GM11168 (cell line): ENCODE data around the gene REEP1.

Source experiments
- in situ Hi-C: fragments of 300-500 bp; cut with MboI; formaldehyde crosslinking; loops from one replicate; pipeline ENCODE4 v1.12.0; 2022; ENCODE audit warnings: low sequenced_read_pairs; ENCODE audit not compliant: unreplicated experiment

The REEP1 gene

DNA sequence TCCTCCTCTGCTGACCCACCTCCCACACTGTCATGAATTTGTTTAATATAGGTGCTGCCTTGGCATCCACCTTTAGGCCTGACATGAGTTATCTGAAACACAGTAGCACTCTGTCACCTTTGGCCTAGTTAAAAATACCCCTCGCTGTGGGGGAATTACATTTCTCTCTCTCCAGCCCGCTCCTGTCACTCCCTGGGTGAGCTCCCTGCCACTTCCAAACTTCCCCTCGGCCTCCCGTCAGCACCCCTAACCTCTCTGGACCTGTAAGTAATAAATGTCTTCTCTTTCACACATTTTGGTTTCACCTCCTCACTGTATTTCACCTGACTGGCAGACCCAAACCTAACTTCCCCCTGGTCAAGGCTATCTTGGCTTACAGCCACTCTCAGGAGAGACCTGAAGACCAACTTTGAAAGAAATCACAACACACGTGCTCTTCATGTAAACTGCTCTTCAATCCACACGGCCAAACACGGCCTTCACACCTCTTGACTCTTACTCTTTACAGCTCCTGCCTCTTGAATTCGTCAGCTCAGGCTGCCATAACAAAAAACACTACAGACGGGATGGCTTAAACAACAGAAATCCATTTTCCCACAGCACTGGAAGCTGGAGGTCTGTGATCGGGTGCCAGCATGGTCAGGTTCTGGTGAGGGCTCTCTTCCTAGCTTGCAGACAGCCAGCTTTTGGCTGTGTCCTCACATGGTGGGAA lies 28.3 kb downstream of the REEP1 start:
- in situ Hi-C loops = no loop called here

- in situ Hi-C loops = no loop called here
Measured at GRCh38 chr2:86308356-86308755, 29.1 kb downstream of the REEP1 start.

DNA sequence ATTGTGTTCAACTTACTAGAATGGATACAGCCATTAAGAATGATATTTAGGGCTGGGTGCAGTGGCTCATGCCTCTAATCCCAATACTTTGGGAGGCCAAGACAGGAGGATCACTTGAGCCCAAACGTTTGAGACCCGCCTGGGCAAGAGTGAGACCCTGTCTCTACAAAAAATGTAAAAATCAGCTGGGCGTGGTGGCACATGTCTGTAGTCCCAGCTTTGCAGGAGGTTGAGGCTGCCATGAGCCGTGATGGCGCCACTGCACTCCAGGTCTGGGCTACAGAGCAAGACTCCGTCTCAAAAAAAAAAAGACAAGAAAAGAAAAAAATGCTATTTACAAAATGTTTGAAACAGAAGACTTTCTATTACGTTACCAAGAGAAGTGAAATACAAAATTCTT lies 30.0 kb downstream of the REEP1 start:
- in situ Hi-C loops = no loop called here

DNA sequence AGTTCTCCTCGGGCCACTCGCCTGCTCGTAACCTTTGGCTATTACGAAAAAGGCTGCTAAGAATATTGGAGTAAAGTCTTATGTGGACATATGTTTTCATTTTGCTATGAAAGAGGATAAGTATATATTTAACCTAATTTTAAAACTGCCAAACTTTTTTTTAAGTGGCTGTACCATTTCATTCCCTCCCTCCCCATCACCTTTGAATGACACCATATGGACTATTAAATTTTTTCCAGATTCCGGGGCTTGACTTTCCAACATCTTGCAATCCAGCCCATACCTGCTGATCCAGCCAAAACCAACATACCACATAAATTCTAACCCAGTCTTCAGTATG lies 31.5 kb downstream of the REEP1 start:
- in situ Hi-C loops = no loop called here

DNA sequence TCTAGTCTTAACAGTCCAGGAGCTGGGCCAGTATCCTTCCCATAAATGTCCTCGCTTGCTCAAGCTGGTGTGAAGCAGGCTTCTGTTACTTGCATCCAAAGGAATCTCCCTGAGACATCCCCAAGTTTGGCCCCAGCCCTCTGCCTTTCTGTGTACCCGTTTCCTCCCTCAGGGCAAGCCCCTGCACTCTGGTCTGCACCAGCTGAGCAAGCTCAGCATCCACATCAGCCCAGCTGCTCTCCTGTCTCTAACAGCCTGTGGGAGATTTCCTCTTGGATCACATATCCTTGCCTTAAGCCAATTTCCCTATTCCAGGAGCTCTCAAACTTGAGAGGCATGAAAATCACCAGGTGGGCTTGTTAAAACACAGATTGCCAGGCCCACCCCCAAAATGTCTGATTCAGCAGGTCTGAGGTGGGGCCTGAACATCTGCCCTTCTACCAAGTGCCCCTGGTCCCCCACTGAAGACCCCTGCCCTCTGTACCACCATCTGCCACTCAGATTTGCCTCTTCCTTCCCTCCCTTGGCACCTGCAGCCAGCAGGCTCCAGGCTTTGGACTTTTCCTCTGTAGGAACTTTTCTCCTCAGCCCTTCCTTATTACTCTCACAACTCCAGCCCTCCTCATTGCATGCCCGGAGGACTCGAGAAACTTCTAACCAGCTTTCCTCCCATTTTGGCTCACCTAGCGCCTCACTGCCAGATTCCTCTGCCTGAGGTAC lies 32.1 kb downstream of the REEP1 start:
- in situ Hi-C loops = no loop called here

GRCh38 chr2:86304416-86304815 lies 33.0 kb downstream of the REEP1 start:
- in situ Hi-C loops = no loop called here

- in situ Hi-C loops = no loop called here
Measured at GRCh38 chr2:86302320-86302719, 35.1 kb downstream of the REEP1 start.

DNA sequence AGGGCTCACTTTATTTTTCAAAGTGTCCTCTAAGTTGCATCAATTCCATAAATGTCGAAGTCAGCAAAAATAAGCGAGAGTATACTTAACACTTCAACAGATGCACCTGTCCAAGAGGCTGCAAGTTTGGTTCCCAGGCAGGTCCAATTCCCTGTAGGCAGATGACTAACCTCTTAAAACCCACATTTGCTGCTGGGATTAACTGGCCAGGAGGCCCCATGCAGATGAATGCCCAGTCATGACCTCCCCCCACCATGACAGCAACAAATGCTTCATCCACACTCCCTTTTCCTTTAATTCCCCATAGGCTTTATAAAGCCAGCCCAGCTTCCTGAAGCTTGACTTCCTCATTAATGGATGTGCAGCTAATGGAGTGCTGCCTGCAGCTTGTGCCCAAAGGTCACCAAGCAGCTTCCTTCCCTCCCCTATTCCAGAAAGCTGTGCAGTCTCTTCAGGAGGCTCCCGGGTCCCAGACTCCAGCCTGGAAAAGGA lies 35.7 kb downstream of the REEP1 start:
- in situ Hi-C loops = no loop called here

- in situ Hi-C loops = no loop called here
Measured at GRCh38 chr2:86301009-86301408, 36.4 kb downstream of the REEP1 start.

- in situ Hi-C loops = no loop called here
Measured at GRCh38 chr2:86300496-86300895, 36.9 kb downstream of the REEP1 start.

DNA sequence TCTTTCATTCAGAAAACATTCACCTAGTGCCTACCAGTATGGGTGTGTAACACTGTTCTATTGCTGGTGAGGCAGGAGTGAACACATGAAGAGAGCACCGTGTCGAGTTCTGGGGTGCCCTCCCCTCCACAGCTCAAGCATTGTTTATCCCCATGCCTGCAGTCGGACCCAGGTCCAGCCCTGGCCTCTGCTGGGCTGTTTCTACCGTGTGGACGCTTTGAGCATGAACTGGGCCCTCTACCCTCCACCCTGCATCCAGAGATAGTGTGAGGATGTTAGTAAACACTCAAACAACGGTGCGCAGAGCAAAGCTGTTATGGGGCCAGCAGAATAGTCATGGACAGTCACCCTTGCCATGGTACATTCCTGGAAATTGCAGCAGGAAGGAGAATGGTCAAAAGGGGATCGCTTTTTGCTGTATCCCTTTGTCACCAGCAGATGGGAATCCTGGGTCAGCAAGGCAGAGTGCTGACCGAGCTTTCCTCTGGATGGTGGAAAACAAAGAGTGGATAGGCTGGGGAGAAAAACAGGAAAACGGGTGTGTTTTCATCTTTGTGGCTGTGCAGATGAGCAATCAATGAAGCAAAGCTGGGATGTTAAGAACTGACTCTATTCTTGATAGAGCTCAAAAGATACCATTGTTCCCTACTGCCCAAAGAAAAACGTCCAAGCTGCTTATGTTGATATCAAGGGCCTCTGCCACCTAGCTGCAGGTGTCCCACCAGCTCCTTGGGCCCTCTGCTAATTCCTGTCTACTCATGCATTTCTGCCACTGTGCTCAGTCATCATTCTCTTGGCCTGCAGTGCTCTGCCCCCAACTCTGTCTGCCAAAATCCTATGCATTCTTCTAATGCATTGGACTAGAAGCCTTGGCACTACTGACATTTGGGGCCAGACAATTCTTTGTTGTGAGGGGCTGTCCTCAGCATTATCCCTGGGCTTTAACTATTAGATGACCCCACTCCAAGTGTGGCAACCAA lies 38.7 kb downstream of the REEP1 start:
- in situ Hi-C loops = no loop called here

GRCh38 chr2:86297382-86298147 lies 39.9 kb downstream of the REEP1 start:
- in situ Hi-C loops = no loop called here

DNA sequence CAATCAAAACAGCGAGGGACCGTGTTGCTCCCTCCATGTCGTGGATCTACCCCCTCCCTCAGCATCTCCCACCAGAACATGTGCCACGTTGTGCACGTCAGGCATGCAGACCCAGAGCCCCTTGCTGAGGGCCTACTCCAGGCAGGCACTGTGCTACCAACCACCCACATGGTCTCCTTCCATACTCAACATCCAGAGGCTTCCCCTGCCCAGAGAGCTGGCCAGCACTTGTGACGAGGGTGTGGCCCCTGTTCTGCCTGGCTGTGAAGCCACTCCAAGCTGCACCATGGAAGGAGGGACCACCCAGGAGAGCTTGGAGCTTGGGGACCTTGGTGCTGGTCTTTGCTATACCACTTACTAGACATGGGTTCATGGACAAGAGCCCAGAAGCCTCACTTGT lies 40.5 kb downstream of the REEP1 start:
- in situ Hi-C loops = no loop called here

DNA sequence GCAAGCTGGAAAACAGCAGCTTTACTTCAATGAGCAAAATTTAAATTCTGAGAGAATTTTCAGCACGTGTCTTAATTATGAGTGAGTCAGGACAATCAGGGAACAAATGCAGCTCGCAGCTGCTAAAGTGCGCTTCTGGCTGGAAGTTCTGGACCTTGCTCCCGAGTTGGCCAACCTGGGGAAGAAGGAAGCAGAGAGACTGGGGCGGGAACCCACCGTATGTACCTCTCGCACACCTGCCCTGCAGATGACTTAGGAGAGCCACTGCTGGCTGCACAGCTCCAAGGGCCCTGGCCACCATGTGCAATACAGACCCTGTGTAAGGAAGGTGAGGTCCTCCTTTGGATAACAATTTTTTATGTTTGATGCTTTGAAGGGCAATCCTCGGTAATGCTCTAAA lies 42.4 kb downstream of the REEP1 start:
- in situ Hi-C loops = no loop called here

DNA sequence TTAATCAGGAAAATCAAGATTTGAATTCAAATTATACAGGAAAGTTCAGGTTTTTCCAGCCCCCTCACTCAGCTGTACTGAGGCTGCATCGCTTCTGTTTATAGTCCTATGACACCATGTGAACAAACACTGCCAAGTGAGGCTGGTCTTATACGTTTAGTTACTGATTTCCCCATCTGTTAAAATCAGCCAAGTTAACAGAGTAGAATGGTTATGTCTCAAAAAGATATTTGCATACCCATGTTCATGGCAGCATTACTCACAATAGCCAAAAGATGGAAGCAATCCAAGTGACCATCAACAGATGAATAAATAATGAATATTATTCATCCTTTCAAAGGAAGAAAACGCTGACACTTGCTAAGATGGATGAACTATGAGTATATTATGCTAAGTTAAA lies 43.8 kb downstream of the REEP1 start:
- in situ Hi-C loops = no loop called here

GRCh38 chr2:86292571-86293515 lies 44.6 kb downstream of the REEP1 start:
- in situ Hi-C loops = no loop called here

- in situ Hi-C loops = no loop called here
Measured at GRCh38 chr2:86291328-86291662, 46.1 kb downstream of the REEP1 start.

- in situ Hi-C loops = no loop called here
Measured at GRCh38 chr2:86290596-86291327, 46.7 kb downstream of the REEP1 start.
